Measurements from ENCODE around the gene DLST.

DLST gene

GRCh38 chr14:74843653-74844052 lies 38.1 kb upstream of the DLST start:
- H3K4me2 ChIP-seq (ENCODE audit: low read length), result no peak overlapping the region
- no peak for TF ChIP-seq CTCF (IDR thresholded peaks at IDR 0.05)

GRCh38 chr14:74846168-74846567 lies 35.5 kb upstream of the DLST start:
- Histone ChIP-seq H3K4me1 (no peaks in the 10 kb centered on the region), H2AFZ (no peak overlapping the region), H3K4me2 (ENCODE audit: low read length) (no peak overlapping the region), H3K27me3 (ENCODE audit: control insufficient read depth, insufficient read depth, low read length) (no peaks in the 10 kb centered on the region), H3K36me3 (ENCODE audit: control insufficient read depth, insufficient read depth, low read length) (no peaks in the 10 kb centered on the region), H3K79me2 (no peaks in the 10 kb centered on the region), H3K4me3 (ENCODE audit: low read depth, low read length) (no peak overlapping the region), H3K9ac (no peak overlapping the region), H3K9me3 (ENCODE audit: control insufficient read depth, low read length) (no peaks in the 10 kb centered on the region), H3K27ac (no peak overlapping the region)
- TF ChIP-seq CTCF (IDR thresholded peaks at IDR 0.05), result no peak

More at GRCh38 chr14:74843653-74844052, 38.1 kb upstream of the DLST start:
- Histone ChIP-seq H3K36me3 (ENCODE audit: control insufficient read depth, insufficient read depth, low read length) (no peaks in the 10 kb centered on the region), H3K9ac (no peak overlapping the region), H3K27me3 (ENCODE audit: control insufficient read depth, insufficient read depth, low read length) (no peaks in the 10 kb centered on the region), H3K9me3 (ENCODE audit: control insufficient read depth, low read length) (no peaks in the 10 kb centered on the region), H3K4me1 (no peaks in the 10 kb centered on the region), H3K27ac (no peak overlapping the region), H3K4me3 (ENCODE audit: low read depth, low read length) (no peak overlapping the region), H3K79me2 (no peaks in the 10 kb centered on the region), H2AFZ (no peak overlapping the region)

GRCh38 chr14:74846968-74847665 lies 34.6 kb upstream of the DLST start:
- Histone ChIP-seq H3K27me3 (ENCODE audit: control insufficient read depth, insufficient read depth, low read length) (no peaks in the 10 kb centered on the region), H3K9ac (no peak overlapping the region), H3K79me2 (no peaks in the 10 kb centered on the region), H3K36me3 (ENCODE audit: control insufficient read depth, insufficient read depth, low read length) (no peaks in the 10 kb centered on the region), H2AFZ (no peak overlapping the region), H3K4me3 (ENCODE audit: low read depth, low read length) (no peak overlapping the region), H3K9me3 (ENCODE audit: control insufficient read depth, low read length) (no peaks in the 10 kb centered on the region), H3K4me1 (no peaks in the 10 kb centered on the region), H3K27ac (no peak overlapping the region), H3K4me2 (ENCODE audit: low read length) (no peak overlapping the region)
- TF ChIP-seq CTCF (IDR thresholded peaks at IDR 0.05), result no peak

- Histone ChIP-seq H3K4me3 (ENCODE audit: low read depth, low read length) (no peak overlapping the region), H3K27ac (no peak overlapping the region), H3K79me2 (no peaks in the 10 kb centered on the region), H3K4me1 (no peaks in the 10 kb centered on the region), H3K9me3 (ENCODE audit: control insufficient read depth, low read length) (no peaks in the 10 kb centered on the region), H3K27me3 (ENCODE audit: control insufficient read depth, insufficient read depth, low read length) (no peaks in the 10 kb centered on the region), H2AFZ (no peak overlapping the region), H3K4me2 (ENCODE audit: low read length) (no peak overlapping the region), H3K9ac (no peak overlapping the region), H3K36me3 (ENCODE audit: control insufficient read depth, insufficient read depth, low read length) (no peaks in the 10 kb centered on the region)
- no peak for TF ChIP-seq CTCF (IDR thresholded peaks at IDR 0.05)
Measured at GRCh38 chr14:74848768-74849167, 32.9 kb upstream of the DLST start.

- Histone ChIP-seq H3K9ac (no peak overlapping the region), H3K27me3 (ENCODE audit: control insufficient read depth, insufficient read depth, low read length) (no peaks in the 10 kb centered on the region), H3K4me2 (ENCODE audit: low read length) (no peak overlapping the region), H3K4me3 (ENCODE audit: low read depth, low read length) (no peak overlapping the region), H3K4me1 (no peaks in the 10 kb centered on the region), H3K36me3 (ENCODE audit: control insufficient read depth, insufficient read depth, low read length) (no peaks in the 10 kb centered on the region), H3K9me3 (ENCODE audit: control insufficient read depth, low read length) (no peaks in the 10 kb centered on the region), H3K27ac (no peak overlapping the region), H3K79me2 (no peaks in the 10 kb centered on the region), H2AFZ (no peak overlapping the region)
- TF ChIP-seq CTCF (IDR thresholded peaks at IDR 0.05), result no peak
Measured at GRCh38 chr14:74852922-74853530, 28.7 kb upstream of the DLST start.

All from parathyroid adenoma (tissue), 2 donors.